GM19452 (cell line): ENCODE data around the gene BICC1.

Experiments used
- ATAC-seq: cut with Tn5 transposase; IDR thresholded peaks from one replicate; pipeline ENCODE4 v1.9.1; 2021; ENCODE audit not compliant: unreplicated experiment

Gene BICC1

GRCh38 chr10:58512491-58513187, at the start of gene BICC1:
BICC1 (plus strand) TSS chr10:58512872; CDS start chr10:58513144, 272 bp downstream.
- no peak for ATAC-seq

GRCh38 chr10:58464956-58465355, 47.7 kb upstream of the BICC1 start:
- ATAC-seq: no peak

- no peak for ATAC-seq
Observed at GRCh38 chr10:58465629-58466028, 47.0 kb upstream of the BICC1 start.

GRCh38 chr10:58467931-58468635, 44.6 kb upstream of the BICC1 start:
- no peak for ATAC-seq

- no peak for ATAC-seq
Observed at GRCh38 chr10:58473976-58474375, 38.7 kb upstream of the BICC1 start.

- no peak for ATAC-seq
Observed at GRCh38 chr10:58475322-58476277, 37.1 kb upstream of the BICC1 start.

GRCh38 chr10:58477122-58477521, 35.5 kb upstream of the BICC1 start:
- no peak for ATAC-seq

GRCh38 chr10:58477902-58478301, 34.8 kb upstream of the BICC1 start:
- ATAC-seq: no peak

GRCh38 chr10:58479045-58479444, 33.6 kb upstream of the BICC1 start:
- ATAC-seq: no peak

GRCh38 chr10:58480321-58480720, 32.4 kb upstream of the BICC1 start:
- ATAC-seq: no peak

GRCh38 chr10:58481569-58482109, 31.0 kb upstream of the BICC1 start:
- ATAC-seq: no peak

GRCh38 chr10:58486821-58487220, 25.9 kb upstream of the BICC1 start:
- ATAC-seq: no peak

GRCh38 chr10:58488921-58489320, 23.8 kb upstream of the BICC1 start:
- ATAC-seq: no peak

GRCh38 chr10:58502956-58503355, 9.7 kb upstream of the BICC1 start:
- ATAC-seq: no peak

- ATAC-seq: no peak
Observed at GRCh38 chr10:58508316-58508715, 4.4 kb upstream of the BICC1 start.

- no peak for ATAC-seq
Observed at GRCh38 chr10:58511765-58512490, 744 bp upstream of the BICC1 start.

GRCh38 chr10:58513188-58514110, 777 bp downstream of the BICC1 start:
- no peak for ATAC-seq

GRCh38 chr10:58514111-58514770, 1.6 kb downstream of the BICC1 start:
- ATAC-seq: no peak
